HG03060 (cell line): ENCODE results near the gene C5orf24.
A peak's percentile ranks its signal among the peaks of the same experiment; 100 is the strongest.
"Not testable (repeated sequence)": the region's sequence is repeated elsewhere in the genome, so short reads cannot be mapped to it uniquely, and the experiment has no call there.

Experiments used
- ATAC-seq: cut with Tn5 transposase; IDR thresholded peaks from one replicate; pipeline ENCODE4 v1.9.1; 2021; ENCODE audit warnings: low read depth, moderate number of reproducible peaks; ENCODE audit not compliant: unreplicated experiment

The C5orf24 gene

GRCh38 chr5:134851307-134851923 lies 5.6 kb downstream of the C5orf24 start:
- no peak for ATAC-seq

GRCh38 chr5:134856465-134856864 lies 10.7 kb downstream of the C5orf24 start:
- ATAC-seq: not testable (repeated sequence)

GRCh38 chr5:134857401-134857800 lies 11.6 kb downstream of the C5orf24 start:
- ATAC-seq: no peak

GRCh38 chr5:134864707-134865106 lies 18.9 kb downstream of the C5orf24 start:
- no peak for ATAC-seq

GRCh38 chr5:134873494-134873893 lies 27.7 kb downstream of the C5orf24 start:
- ATAC-seq: no peak

GRCh38 chr5:134873987-134874830 lies 28.4 kb downstream of the C5orf24 start, which contains the start of gene TXNDC15:
Gene TXNDC15 (plus strand): TSS chr5:134874371. CDS start chr5:134874428, 57 bp downstream.
- no peak for ATAC-seq

- no peak for ATAC-seq
These were observed 29.3 kb downstream of the C5orf24 start for GRCh38 chr5:134874831-134875655.

GRCh38 chr5:134877159-134877558 lies 31.4 kb downstream of the C5orf24 start:
- no peak for ATAC-seq

GRCh38 chr5:134878403-134878802 lies 32.6 kb downstream of the C5orf24 start:
- no peak for ATAC-seq

GRCh38 chr5:134879456-134879855 lies 33.7 kb downstream of the C5orf24 start:
- no peak for ATAC-seq

GRCh38 chr5:134880937-134881336 lies 35.2 kb downstream of the C5orf24 start:
- not testable (repeated sequence) for ATAC-seq

- ATAC-seq: not testable (repeated sequence)
These were observed 35.9 kb downstream of the C5orf24 start for GRCh38 chr5:134881711-134882110.

- ATAC-seq: no peak
These were observed 41.9 kb downstream of the C5orf24 start for GRCh38 chr5:134887593-134888159.

- no peak for ATAC-seq
These were observed 43.6 kb downstream of the C5orf24 start for GRCh38 chr5:134889335-134889734.

- no peak for ATAC-seq
These were observed 45.7 kb downstream of the C5orf24 start for GRCh38 chr5:134891473-134891872.

GRCh38 chr5:134892282-134892681 lies 46.5 kb downstream of the C5orf24 start:
- ATAC-seq: no peak

- ATAC-seq: no peak
These were observed 47.2 kb downstream of the C5orf24 start for GRCh38 chr5:134892926-134893325.

GRCh38 chr5:134893748-134894505 lies 48.2 kb downstream of the C5orf24 start:
- ATAC-seq: no peak

GRCh38 chr5:134902071-134902801 lies 56.5 kb downstream of the C5orf24 start:
- ATAC-seq: peak; percentile 38
